CD4-positive, alpha-beta T cell treated with Interleukin-6 at 100 ng/mL for 8 hours (primary cell): ENCODE data around the gene PIM1.
A peak's percentile ranks its signal among the peaks of the same experiment; 100 is the strongest.
"Not testable (repeated sequence)": the region's sequence is repeated elsewhere in the genome, so short reads cannot be mapped to it uniquely, and the experiment has no call there.

Source experiments
- DNase-seq: peaks from one replicate; pipeline ENCODE4 v3.0.0-alpha.2; 2020; ENCODE audit warnings: mixed read lengths, low spot score

The PIM1 gene

DNA sequence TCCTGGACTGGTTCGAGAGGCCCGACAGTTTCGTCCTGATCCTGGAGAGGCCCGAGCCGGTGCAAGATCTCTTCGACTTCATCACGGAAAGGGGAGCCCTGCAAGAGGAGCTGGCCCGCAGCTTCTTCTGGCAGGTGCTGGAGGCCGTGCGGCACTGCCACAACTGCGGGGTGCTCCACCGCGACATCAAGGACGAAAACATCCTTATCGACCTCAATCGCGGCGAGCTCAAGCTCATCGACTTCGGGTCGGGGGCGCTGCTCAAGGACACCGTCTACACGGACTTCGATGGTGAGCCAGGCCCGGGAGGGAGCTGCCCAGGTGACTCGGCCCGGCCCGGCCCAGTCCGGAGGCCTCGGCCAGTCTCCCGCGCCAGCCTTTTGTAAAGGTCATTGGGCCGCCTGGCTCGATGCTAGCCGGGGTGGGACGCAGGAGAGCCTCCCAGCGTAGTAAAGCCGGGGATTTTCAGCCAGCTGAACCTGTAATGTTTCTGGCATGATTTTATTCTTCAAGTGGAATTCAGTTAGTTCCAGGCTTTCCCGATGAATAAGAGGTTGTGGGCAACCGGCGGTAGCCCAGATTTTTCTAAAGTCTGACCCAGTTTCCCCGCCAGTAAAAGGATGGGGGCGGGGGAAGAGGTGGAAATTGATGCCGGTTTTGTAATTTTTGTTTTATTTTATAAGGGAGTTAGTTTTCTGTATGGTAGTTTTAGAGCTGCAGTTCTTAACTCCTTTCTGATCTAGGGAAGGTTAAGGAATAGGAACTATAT is 1.4 kb downstream of the PIM1 start:
- peak; percentile 22 for DNase-seq

DNA sequence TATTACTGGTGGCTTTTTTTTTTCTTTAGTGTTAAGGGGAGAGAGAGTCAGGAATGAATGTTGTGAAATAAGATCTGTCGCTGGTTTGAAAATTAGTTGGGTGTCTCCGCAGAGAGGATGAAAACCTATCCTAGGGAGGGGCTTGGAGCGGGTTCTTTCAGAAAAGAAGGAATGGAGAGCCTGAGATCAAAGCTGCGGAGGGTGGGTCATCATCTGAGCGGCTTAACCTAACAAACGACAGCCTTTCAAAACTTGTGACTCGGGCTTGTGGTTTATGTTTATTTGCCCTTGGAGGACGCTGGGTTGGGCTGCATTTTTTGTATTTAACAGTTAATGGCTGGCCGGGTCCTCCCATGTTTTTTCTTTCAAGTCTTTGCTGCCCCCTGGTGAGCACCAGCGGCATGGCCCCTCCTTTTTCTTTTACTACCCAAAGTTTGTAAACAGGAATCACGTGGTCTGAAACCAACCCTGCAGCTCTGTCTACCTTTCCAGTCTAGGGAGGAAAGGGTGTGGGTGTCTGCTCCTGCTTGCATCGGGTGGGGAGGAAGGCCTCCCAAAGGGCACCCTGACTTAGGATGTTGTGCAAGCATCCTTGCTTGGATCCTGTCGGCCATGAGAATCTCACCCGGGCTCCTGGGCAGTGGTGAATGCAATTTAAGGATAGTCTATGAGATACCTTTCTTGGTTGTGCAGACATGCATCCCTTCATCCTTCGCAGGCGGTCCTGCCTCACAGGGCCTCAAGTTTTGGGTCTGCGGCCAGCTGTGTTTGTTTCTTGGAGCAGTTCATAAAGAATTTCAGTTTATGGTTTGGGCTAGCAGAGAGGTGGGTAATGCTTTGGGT is 2.2 kb downstream of the PIM1 start:
- peak; percentile 94 for DNase-seq

DNA sequence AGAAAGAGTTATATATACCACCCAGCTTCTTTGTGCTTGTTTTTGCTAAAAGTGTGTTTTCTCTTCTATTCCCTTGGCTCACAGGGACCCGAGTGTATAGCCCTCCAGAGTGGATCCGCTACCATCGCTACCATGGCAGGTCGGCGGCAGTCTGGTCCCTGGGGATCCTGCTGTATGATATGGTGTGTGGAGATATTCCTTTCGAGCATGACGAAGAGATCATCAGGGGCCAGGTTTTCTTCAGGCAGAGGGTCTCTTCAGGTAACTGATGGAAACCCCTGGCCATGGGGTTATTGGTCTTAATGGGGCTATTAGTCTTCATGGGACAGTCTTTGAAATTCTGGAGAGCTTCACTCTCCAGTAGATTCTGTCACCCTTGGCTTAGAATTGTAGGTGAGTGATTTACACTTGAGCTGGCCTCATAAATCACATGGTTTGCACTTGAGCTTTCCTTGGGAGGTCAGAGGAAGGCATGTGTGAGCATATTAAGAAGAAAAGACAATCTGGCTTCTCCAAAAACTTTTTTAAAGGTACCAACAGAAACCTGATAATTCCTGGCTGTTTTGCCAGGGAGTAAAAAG is 3.0 kb downstream of the PIM1 start:
- DNase-seq: no peak

DNA sequence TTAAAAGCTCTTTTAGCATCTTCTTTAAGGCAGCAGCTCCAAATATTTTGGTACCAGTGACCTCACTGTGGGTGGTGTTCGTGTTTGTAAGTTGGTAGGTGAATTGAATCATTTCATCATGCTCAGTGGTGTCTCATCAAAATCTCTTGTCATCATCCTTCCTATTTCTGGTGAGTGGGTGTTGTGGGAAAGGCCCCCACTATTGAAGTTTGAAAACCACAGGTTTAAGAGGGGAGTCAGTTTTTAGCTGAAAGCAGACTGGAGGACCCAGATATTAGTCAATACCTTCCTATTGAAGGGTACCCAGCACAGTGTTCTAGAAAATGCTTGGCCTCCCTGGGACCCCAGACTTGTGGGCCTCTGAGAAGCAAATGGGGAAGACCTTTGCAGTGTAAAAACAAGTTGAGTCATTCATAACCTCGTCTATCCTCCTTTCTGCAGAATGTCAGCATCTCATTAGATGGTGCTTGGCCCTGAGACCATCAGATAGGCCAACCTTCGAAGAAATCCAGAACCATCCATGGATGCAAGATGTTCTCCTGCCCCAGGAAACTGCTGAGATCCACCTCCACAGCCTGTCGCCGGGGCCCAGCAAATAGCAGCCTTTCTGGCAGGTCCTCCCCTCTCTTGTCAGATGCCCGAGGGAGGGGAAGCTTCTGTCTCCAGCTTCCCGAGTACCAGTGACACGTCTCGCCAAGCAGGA is 3.7 kb downstream of the PIM1 start:
- DNase-seq: peak; percentile 55

DNA sequence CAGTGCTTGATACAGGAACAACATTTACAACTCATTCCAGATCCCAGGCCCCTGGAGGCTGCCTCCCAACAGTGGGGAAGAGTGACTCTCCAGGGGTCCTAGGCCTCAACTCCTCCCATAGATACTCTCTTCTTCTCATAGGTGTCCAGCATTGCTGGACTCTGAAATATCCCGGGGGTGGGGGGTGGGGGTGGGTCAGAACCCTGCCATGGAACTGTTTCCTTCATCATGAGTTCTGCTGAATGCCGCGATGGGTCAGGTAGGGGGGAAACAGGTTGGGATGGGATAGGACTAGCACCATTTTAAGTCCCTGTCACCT is 4.2 kb downstream of the PIM1 start:
- DNase-seq: no peak

DNA sequence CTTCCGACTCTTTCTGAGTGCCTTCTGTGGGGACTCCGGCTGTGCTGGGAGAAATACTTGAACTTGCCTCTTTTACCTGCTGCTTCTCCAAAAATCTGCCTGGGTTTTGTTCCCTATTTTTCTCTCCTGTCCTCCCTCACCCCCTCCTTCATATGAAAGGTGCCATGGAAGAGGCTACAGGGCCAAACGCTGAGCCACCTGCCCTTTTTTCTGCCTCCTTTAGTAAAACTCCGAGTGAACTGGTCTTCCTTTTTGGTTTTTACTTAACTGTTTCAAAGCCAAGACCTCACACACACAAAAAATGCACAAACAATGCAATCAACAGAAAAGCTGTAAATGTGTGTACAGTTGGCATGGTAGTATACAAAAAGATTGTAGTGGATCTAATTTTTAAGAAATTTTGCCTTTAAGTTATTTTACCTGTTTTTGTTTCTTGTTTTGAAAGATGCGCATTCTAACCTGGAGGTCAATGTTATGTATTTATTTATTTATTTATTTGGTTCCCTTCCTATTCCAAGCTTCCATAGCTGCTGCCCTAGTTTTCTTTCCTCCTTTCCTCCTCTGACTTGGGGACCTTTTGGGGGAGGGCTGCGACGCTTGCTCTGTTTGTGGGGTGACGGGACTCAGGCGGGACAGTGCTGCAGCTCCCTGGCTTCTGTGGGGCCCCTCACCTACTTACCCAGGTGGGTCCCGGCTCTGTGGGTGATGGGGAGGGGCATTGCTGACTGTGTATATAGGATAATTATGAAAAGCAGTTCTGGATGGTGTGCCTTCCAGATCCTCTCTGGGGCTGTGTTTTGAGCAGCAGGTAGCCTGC is 4.8 kb downstream of the PIM1 start:
- DNase-seq: no peak

DNA sequence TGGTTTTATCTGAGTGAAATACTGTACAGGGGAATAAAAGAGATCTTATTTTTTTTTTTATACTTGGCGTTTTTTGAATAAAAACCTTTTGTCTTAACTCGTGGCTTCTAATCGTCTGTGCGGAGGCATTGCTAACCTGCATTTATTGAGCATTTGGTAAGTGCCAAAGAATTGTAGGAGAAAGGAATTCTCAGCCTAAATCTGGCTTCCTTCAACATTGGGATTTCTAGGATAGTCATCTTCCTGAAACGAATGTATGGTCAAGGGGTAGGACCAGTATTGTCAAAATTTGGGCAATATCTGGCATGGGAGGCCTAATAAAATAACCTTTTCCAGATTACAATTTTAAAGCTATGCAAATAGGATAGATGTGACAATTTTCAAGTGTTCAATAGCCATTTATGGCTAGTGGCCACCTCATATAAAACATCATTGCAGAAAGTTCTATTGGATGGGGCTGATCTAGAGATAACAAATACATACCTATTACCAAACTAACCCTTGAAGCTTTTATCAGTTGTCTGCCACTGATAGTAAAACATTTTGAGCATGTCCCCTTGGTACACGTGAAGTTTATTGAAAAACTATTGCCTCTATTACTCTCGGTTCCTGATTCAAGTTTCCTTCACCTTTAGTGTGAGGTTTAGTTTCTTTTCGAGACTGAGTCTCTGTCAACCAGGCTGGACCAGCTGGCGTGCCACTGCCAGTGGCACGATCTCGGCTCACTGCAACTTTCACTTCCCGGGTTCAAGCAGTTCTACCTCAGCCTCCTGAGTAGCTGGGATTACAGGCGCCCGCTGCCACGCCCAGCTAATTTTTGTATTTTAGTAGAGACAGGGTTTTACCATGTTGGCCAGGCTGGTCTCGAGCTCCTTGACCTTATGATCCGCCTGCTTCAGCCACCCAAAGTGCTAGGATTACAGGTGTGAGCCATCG is 5.6 kb downstream of the PIM1 start:
- peak; percentile 6 for DNase-seq

DNA sequence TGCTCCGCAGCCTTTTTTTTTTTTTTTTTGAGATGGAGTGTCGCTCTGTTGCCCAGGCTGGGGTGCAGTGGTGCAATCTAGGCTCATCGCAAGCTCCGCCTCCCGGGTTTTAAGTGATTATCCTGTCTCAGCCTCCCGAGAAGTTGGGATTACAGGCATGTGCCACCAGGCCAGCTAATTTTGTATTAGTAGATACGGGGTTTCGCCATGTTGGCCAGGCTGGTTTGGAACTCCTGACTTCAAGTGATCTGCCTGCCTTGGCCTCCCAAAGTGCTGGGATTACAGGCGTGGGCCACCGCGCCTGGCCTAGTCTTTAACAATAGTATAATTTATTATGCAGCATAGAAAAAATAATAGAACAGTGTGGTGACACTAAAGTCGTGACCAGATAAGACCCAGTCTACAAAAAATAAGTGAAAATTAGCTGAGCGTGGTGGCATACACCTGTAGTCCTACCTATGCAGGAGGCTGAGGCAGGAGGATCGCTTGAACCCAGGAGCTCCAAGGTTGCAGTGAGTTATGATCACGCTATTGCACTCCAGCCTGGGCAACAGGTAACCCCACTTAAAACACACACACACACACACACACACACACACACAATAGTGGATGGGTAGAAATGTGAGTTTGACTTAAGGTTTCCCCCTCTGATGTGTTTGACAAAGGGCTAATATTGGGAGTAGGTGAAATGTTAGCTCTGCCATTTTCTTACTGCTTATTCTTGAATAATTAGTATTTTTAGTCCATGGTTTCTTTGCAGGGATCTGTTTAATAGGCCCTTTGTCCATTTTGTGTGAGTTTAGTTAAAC is 6.5 kb downstream of the PIM1 start:
- DNase-seq: no peak

DNA sequence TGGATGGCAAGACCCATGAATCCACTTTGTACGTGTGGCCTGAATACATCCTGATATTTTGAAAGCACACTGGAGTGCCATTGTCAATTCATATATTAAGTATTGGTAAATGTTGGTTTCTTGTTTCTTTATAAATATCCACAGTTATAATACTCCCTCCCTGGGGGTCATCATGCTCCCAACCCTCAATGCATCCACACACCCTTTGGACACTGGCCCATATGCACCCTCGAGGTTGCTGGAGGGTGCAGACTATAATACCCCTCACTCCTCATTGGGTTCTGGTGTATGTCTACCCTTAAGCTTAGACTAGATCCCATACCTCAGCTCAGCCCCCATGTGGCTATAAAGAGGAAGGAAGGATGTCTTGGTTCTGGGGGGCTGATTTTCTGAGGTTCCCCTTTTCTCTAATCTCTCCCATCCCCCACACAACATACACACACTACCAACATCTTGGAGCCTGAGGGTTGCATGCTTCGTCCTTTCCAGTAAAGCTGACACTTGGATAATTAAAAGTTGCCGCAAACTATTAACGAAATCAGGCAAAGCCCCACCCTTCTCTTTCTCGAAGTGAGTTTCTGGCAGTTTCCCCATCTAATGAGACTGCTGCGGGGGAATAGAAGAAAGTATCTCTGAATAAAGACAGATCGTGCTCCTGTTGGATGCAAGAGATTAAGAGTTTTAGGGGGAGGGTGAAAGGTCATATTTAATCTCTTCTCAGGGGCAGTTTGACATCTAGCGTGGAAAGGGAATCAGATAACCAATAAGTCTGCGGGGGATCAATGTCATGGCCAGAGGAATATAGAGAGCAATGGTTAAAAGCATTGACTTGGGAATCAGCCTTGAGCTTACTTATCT is 7.4 kb downstream of the PIM1 start:
- no peak for DNase-seq

DNA sequence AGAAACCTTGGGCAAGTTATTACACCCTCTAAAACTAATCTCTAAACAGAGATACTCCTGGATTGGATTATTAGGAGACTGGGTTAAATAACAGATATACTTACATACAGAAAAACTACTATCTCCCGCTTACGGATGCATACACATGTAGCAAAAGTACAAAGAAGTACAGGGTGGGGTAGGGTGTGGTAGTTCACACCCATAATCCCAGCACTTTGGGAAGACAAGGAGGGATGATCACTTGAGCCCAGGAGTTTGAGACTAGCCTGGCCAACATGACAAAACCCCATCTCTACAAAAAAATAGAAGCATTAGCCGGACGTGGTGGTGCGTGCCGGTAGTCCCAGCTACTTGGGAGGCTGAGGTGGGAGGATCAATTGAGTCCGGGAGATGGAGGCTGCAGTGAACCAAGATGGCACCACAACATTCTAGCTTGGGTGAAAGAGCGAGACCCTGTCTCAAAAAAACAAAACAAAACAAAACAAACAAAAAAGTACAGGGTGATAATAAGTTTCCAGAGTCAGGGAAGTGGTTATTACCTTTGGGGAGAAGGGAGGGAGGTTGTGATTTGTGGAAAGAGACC is 8.1 kb downstream of the PIM1 start:
- no peak for DNase-seq

DNA sequence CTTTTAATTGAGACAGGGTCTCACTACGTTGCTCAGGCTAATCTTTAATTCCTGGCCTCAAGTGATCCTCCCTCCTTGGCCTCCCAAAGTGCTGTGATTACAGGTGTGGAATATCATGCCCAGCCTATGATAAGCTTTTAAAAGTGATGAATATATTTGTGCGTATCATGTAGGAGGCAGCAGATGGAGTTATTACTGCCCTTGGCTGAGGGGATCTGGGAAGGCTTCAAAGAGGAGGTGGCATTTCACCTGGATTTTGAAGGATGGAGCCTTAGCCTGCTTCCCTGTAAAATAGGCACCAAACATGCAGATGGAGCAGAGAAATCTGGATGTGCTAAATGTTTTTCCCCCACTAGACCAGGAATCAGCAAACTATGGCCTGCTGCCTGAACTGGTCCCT is 10.1 kb downstream of the PIM1 start:
- DNase-seq: no peak

DNA sequence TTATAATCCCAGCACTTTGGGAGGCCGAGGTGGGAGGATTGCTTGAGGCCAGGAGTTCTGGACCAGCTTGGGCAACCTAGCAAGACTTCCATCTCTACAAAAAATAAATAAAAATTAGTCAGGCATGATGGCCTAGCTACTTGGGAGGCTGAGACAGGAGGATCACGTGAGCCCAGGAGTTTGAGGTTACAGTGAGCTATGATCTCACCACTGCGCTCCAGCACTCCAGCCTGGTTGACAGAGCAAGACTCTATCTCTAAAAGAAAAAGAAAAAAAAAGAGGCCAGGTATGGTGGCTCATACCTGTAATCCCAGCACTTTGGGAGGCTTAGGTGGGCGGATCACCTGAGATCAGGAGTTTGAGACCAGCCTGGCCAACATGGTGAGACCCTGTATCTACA is 10.7 kb downstream of the PIM1 start:
- not testable (repeated sequence) for DNase-seq

DNA sequence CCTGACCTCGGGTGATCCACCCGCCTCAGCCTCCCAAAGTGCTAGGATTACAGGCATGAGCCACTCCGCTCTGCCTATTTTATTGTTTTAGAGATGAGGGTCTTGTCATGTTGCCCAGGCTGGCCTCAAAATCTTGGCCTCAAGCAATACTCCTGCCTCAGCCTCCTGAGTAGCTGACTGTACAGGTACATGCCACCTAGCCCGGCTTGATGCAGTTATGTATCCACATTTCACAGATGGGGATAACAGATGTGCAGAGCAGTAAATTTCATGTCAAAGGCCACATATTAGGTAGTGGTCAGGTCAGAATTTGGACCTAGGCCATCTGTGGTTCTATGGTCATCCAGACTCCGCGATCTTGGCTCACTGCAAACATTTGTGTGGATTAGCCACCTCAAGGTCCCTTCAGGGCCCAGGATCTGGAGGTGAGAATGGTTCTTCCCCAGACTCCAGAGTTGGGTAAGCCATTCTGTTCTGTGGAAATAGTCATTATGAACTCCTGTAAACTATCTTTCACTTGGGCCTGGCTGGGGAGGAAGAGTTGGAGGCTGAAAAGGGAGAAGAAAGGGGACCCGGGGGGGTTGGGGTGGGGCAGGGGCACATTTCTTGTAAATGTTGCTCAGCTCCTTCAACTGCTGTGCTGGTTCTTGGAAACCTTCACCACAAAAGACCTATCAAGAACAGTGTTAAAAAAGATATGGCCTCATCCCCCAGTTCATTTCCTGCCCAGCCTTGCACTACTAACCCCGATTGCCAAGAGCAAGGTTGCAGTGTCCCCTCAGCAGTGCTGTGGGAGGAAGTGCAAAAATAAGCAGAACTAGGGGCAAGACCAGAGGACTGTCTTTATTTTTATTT is 13.0 kb downstream of the PIM1 start:
- peak; percentile 86 for DNase-seq

DNA sequence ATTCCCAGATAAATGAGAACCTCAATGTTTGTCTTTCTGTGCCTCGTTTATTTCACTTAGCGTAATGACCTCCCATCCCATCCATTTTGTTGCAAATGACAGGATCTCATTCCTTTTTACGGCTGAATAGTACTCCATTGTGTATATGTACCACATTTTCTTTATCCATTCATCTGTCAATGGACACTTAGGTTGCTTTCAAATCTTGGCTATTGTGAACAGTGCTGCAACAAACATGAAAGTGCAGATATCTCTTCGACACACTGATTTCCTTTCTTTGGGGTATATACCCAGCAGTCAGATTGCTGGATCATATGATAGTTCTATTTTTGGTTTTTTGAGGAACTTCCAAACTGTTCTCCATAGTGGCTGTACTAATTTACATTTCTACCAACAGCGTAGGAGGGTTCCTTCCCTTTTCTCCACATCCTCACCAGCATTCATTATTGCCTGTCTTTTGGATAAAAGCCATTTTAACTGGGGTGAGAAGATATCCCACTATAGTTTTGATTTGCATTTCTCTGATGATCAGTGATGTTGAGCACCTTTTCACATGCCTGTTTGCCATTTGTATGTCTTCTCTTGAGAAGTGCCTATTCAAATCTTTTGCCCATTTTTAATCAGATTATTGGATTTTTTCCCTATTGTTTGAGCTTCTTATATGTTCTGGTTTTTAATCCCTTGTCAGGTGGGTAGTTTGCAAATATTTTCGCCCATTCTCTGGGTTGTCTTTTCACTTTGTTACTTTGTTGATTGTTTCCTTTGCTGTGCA is 16.2 kb downstream of the PIM1 start:
- not testable (repeated sequence) for DNase-seq

DNA sequence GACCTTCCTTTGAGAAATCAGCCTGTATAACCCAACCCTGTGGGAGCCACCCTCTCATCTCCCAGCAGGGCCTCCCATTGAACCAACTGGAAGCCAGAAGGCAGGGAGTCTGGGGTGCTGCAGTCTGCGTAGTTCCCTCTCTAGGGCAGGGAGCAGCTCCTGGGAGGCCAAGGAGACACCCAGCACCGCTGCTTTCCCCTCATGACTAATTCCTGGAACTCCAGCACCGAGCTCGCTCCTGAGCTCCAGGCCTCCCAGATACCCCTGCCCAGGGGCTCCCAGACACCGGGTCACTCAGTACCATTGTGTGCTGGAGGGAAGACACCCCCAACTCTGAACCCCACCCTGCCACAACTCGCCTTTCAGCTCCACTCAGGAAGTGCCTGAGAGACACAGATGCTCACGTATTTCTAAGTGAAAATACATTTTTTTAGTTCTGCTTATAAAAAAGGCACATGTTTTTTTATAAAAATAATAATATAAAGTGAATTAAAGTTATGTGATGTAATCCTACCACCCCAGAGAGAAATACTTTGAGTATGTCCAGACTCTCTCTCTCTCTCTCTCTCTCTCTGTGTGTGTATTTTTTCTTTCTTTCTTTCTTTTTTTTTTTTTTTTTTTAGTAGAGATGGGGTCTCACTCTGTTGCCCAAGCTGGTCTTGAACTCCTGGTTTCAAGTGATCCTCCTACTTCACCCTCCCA is 17.5 kb downstream of the PIM1 start:
- DNase-seq: no peak

DNA sequence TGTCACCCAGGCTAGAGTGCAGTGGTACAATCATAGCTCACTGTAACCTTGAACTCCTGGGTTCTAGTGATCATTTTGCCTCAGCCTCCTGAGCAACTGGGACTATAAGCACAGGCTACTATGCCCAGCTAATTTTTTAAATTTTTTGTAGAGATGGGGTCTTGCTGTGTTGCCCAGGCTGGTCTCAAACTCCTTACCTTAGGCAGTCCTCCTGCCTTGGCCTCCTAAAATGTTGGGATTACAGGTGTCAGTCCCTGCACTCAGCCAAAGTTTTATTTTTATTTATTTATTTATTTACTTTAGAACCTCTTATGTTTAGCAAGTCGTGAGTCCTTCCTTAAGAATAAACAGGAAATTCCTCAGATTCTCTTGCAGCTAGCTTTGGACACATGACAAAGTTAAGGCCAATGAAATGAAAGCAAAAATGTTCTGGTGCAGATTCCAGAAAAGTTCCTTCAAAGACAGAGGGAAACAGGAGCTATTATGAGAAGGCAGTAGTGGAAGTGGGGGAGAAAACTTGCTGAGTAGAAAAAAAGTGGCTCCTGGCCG is 19.1 kb downstream of the PIM1 start:
- no peak for DNase-seq
